NCI-H1694 treated with DMSO at 0.1 percent for 48 hours (cell line): ENCODE results near the gene CD69.

ENCODE experiments used
- DNase-seq: peaks from one replicate; lab custom pipeline; 2025; lab: John Stamatoyannopoulos, UW

Gene CD69

DNA sequence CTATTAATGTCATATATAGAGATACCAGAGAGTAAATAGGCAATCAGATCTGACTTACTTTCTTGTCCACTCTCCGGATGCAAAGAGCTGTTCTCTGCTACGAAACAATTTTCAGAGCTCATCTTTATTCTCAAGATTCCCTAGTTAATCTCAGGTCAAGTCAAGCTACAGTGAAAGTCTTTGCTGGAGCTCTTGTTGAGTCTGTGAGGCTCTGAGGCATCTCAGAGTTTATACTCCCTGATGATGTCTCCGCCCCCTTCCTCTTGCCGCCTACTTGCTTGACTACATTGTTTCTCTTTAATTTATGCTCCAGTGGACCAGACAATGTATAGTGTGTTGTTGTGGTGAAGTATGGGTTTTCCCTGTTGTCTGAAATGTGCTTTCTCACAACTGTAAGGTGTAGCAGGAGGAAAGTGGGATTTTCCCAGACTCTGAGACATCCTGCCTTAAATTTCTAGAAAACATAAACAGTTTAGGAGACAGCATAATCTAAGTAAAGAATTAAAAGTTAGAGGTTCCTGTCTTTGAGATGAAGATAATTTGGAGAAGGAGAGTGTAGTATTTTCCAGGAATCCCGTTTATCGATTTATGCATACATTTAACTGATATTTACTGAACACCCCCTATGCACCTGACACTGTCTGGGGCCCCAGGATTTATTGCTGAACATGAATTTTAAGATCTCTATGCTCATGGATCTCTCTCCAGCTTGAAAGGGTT lies at the start of gene CD69:
Gene CD69, minus strand, starts transcription at position 203 of the 720 bp plus-strand sequence. Its CDS starts 81 bp downstream, at position 122.
- DNase-seq: no peak

DNA sequence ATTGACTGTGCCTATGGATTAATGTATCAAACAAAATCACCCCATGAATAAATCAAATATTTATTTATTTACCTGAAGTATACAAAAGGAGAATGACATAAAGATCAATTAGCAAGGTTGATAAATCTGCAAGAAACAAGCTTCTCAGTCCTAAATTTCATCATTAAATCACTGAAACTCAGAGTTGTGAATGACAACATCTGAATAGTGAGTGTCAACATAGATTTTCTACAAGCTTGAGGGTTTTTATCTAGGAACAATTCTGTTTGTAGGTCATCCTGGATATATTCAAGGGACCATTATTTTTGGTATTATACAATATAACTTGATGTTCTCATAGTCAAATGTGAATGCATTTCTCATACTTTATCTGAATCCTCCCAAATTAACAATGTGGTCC lies 49.2 kb upstream of the CD69 start:
- no peak for DNase-seq

DNA sequence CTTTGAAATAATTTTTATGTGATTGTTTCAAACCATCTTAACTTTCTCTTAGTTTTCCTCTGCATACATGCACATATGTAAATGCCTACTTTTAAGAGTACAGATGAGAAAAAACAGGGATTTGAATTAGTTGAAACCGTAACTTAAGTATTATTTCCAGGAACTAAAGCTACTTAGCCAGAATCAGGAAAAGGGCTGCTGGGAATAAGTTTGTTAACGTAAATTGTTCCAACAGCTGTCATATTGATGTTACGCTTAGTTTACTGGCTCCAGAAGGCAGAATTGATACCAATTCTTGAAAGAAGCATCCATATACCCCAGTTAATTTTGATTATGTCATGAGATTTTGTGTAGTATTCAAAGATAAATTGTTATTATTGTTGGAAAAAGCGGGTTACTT lies 48.6 kb upstream of the CD69 start:
- no peak for DNase-seq

DNA sequence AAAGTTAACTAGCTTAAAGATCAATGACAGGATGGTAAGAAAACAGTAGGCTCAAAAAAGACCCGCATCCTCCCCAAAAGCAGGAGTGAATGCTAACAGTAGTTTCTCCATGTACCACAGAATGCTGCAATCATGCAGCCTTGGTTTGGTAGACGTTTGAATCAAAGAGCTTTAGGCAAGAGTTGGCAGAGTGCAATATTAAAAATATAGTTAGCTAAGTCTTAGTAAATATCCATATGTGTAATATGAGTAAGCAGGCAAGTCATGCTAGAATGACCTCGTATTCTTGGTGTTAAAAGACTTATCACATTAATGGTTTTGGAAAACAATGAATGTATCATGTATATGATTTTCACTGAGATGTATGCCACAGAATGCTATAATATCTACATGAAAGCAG lies 47.8 kb upstream of the CD69 start:
- DNase-seq: no peak

DNA sequence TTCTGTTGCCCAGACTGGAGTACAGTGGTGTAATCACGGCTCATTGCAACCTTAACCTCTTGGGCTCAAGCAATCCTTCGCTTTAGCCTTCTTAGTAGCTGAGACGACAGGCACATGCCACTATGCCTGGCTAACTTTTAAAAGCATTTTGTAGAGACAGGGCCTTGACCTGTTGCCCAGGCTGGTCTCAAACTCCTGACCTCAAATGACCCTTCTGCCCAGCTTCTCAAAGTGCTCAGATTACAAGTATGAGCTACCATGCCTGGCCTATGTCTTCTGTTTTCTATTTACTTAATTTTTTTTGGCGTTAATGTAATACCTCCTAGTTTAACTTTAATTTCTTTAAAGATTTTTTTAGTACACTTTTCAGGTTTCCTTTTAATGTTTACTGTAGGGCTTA lies 46.0 kb upstream of the CD69 start:
- no peak for DNase-seq

DNA sequence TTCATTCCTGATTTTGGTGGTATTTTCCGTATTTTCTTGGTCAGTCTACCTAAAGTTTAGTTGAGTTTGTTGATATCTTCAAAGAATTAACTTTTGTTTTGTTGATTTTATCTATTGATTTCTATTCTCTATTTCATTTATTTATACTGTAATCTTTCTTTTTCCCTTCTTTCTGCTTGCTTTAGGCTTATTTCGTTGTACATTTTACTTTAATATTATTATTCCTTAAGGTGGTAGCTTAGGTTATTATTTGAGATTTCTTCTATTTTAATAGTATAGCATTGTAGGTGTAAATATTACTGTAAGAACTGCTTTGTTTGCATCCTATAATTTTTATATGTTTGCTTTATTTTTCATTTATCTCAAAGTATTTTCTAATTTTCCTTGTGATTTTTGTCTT lies 45.2 kb upstream of the CD69 start:
- DNase-seq: no peak

DNA sequence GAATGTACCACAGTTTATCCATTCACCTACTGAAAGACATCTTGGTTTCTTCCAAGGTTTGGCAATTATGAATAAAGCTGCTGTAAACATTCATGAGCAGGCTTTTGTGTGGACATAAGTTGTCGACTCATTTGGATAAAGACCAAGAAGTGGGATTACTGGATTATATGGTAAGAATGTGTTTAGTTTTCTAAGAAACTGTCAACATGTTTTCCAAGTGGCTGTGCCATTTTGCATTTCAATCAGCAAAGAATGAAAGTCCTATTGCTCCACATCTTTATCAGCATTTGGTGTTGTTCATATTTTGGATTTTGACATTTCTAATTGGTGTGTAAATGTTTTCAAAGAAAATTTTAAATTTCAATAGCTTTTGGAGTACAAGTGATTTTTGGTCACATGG lies 39.3 kb upstream of the CD69 start:
- no peak for DNase-seq

DNA sequence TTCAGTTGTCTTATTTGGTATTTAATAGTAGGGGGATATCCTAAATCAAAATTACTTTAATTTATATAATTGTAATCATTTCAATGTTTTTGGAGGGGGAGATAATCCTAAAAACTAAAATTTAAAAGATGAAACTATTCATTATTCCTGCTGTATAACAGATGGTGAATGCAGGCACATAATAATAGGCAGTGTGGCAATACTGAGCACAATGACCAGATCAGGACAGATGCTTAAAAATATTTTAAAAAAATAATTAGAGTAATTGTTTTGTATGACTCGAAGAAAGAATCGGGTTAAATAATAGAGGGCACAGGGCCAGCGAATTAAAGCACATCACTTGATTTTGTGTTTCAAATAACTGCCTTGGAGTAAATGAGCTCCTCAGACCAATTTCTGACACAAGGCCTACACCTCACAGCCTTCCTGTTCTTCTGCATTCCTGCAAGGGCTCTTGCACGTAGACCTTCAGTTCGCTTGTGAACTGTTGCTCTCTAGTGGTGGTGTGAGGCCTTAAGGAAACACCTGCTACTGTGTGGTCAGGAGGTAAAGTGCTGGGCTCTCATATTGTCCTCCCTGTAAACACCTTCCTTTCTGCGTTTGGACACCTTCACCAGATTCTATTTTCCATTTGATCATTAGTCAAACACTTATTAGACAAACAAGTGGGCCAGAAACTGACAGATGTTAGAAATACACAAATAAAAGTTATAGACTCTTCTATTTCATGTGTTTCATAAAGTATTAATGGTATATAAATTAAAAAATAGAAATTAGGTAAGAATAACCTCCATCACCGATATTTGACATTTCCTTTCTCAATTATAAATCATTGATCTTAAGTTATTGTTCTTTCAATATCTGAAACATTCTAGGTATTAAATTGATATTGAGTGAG lies 37.3 kb upstream of the CD69 start:
- DNase-seq: no peak

DNA sequence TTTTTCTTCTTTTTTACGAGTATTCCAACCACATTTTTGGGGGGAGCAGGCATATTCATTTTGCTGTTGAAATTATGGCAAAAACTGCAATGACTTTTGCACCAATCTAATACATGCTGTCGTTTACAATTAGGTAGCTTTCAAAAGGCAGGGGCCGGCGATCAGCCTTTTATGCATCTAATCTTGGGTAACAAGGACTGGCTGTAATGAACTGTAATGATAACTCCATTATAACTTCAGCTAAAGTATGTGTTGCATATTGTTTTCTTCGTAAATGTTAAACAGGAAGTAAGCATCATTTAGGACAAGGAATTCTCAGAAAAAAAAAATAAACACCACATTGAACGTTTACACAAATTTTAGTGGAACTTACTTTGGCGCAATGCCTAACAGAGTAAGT lies 36.3 kb upstream of the CD69 start:
- no peak for DNase-seq

DNA sequence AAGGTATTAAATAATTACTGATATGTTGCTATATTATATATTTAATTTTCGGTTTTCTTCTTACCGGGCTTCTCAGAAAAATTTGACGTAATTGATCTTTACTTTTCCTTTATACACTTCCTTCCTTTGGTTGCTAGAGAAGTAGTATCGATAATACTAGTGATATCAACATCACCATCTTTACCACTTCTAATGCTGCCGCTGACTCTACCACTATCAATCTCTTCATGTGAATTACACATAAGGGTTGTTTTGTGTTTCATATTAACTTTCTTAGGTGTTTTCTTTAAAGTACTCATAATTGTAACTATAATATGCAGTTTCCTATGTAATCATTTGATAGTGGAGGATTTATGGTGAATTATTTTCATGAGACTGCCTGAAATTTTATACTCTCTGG lies 35.6 kb upstream of the CD69 start:
- DNase-seq: no peak

DNA sequence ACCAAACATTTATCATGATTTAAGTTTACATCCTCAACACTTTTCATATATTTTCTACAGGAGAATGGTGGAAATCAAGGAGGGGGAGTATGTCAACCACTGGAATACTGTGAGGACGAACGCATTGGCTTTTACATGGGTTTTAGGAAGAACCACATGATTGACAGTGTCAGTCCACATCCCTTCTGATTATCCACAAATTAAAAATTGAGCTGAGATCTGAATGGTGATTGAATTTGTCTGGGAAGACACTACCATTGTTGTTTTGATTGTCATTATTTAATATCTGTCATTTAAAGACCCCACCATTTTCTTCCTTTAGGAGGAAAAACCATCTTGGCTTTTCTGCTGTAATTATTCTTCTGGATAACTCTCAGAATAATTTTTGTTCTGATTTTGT lies 35.2 kb upstream of the CD69 start:
- no peak for DNase-seq

DNA sequence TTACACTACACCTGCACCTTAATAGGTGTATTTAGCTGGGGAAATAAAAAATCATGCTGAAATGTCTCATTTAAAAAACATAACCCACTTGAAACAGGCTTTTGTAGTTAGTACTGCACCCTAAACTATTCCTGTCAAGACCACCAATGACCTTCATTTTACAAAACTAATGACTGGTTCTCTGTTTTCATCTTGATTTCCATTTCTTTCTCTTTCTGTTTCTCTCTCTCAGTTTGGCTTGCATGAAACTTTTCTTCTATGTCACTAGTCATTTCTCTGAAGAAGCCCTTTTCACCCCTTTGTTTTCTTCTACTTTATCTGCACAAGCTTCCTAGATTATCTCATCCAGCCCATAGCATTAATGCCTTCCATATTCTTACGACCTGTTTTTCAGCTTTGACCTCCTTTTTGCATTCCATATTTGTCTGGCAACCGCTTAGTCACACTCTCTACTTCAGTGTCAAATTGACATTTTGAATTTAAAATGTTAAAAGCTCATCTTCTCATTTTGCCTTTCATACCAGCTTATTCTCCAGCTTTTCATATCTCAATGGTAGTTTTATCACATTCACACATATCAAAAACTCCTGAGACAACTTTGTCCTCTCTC lies 33.9 kb upstream of the CD69 start:
- DNase-seq: no peak

DNA sequence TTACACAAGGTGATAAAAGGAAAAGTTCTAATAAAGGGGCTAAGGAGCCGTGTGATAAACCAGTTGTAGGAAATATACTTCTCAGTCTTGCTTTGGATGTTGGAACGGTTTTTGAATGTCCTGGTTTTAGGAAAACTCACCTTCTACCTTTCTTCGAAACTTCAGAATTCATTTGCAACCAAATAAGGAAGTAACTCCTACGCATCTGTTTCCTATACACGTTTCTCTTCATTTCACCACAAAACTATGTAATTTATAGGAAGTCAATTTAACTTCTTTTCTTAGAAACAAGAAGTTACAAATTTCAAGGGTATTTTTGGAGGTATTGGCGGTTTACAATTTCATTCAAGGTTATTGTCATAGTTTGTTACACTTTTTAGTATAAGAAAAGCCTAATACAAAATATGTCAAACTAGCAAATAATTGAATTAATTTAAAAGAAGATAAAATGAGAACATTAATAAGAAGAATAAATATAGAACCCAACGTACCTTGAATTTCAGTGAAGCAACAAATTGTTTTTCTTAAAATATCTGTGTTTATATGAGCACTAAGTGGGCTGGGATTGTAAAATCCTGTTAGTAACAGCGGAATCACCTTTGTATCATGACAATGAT lies 33.2 kb upstream of the CD69 start:
- DNase-seq: no peak

DNA sequence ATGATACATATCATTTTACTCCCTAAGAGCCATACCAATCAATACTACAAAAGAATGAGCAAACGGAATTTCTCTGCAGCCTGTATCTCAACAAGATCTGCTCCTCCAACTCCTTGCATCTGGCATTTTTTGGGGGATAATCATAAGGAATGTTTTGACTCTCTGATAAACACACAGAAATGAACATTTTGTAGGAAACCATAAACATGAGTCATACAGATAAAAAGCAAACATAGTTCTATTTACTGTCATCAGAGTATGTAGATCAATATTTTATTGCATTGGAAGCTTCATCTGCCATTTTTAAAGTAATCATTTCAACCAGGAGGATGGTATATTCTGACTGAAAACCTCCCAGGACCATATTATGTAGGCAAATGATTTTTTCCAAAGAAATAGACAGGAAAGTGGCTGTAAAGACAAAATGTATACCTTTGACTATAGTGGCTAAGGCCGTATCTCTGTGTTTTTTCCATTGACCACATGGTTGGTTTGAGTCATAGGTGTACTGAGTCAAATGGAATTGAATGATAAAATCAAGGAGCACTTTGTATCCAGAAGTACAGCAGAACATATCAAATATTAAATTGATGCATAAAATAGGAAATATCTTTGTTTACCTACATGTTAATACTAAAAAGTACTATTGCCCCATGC lies 32.4 kb upstream of the CD69 start:
- no peak for DNase-seq

DNA sequence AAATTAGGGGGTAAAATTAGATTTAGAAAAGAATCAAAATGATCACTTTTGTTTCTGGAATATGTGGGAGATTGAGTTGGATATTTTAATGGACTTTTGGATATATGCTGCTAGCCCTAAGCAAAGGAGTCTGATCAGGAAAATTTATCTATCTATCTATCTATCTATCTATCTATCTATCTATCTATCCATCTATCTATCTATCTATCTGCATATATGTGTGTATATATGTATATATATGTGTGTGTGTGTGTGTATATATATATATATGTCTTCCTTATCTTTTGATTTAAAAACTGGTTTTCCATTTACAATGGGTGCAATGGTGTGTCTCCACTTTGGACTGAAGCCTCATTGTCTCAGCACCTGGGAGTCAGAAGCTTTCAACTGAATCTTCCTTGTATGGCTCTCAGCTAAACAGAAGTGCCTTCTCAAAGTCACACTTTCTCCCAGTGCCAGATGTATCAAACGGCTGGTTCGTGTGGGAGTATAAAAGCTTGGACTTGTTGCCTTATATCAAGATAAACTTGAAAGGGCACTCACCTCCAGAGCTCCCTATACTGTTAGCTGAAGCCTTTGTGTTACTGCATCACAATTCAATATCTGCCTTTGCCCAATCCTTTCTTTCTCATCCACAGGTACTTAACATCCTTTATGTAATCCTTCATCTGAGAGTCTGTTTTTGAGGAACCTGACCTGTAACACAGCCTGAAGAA lies 31.6 kb upstream of the CD69 start:
- no peak for DNase-seq

DNA sequence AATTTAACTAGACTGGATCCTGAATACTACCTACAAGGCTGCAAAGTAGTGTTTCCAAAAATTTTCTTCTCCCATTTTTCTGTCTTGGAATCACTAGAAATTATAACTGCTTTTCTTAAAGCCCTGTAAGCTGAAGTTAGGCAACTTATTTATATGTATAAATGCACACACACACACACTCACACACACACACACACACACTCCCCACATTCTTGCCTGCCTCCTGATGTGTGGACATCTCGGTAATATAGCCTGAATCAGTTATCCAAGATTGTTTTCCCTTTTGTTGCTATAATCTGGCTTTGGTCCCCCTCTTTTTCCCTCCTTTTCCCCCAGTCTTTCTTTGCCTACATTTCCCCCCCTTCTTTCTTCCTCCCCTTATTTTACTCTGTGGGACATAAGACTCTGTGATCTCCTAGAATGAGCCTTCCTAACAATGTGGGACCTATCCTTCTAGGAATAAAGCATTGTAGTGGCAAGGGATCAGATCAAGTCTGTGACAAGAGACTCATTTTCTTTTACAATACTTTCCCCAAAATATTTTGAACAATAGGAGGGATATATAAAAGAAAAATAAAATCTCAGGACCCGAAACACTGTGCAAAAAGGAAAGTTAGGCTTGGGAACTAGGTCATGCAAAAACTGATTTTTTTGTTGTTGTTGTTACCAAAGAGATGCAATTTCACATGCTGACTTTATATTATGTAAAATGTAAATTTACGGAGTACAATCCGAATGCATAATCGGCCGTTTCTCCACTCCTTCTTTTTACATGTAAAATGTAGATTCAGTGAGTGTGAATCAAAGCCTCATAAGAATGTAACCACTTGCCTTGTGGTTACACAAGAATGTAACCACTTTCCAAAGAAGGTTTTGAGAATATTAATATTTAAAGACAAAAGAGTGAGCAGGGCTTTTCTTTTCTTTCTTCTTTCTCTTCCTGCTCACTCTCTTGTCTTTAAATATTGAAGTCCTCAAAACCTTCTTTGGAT lies 26.3 kb upstream of the CD69 start:
- no peak for DNase-seq

DNA sequence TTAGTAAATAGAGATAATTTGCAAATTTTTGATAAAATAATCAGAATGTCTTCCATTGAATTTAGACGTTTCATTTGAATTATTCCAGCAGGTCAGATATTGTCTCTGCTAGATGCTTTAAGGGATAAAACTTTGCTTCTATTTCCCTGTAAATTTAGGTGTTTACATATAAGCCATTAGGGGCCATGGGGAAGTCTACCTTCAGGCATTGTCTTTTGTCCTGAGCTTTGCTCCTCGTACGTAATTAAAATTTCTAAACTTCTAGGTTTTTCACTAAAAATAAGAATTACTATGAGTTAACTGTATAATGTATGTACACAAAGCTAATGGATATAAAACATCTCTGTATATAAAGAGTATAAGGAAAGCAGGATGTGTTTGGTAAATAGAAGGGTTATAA lies 24.1 kb upstream of the CD69 start:
- DNase-seq: no peak

DNA sequence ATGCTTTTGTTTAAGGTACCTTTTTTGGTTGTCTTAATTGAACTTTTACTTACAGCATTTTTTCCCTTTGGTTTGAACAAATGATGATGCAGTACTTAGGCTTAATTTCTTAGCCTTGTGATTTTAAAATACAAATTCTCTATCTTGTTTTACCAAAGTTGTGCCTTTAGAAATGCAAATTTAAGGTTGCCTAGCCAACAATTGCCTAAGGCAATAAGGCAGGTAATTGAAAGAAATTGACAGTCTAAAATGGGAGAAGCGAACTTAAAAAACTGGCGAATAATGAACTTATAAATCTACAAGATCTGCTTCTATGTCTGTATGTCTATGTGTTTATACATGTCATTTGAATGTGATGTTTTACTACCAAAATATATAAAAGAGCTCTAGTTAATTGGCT lies 23.6 kb upstream of the CD69 start:
- no peak for DNase-seq

DNA sequence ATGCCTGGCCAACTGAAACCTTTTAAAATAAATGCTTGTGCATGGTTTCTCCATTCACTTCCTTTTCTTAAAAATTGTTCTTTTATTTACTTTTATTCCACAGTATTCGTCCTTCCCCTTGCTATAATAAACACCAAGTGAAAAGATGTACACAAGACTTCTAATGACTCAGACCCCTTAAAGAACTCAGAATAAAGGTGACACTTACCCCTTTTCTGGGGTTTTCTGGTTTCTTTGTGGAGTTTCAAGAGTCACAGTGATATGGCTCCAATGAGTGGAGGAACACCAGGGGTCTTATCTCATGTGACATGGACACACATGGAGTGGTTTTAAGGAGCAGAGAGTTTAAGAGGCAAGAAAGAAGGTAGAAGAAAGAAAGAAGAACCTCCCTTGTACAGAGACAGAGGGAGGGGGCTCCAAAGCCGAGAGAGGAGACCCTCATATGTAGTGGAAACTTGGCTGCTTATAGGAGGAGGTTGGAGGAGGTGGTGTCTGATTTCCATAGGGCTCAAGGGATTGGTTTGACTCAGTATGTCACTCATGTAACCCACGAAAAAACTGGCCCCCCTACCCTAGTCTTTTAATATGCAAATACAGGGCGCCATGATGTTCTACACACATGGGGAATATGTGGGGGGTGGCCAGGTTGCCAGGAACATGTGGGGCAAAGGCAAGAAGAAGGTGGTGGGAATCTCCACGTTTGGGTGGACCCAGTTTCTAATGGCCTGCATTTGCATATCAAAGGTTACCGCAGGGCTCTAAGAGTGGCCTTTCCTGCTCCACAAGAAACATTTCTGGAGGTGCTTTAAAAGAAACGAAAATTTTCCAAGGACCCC lies 22.1 kb upstream of the CD69 start:
- no peak for DNase-seq
